ENCODE measurements around the gene ANKFN1.

- no peak for TF ChIP-seq CTCF (conservative IDR thresholded peaks at IDR 0.05 in 1 of 2, IDR thresholded peaks at IDR 0.05 in 1 of 2; ENCODE audit: extremely low read depth in 1 of 2, insufficient read depth in 1 of 2, low read depth in 1 of 2, low read length in 2 of 2)
- TF ChIP-seq EZH2 (IDR thresholded peaks at IDR 0.05; ENCODE audit: borderline replicate concordance, low read length): no peak
Observed at GRCh38 chr17:56178203-56178602, 24.9 kb downstream of the ANKFN1 start.
